ENCODE results near the gene SMOC1.
A peak's percentile ranks its signal among the peaks of the same experiment; 100 is the strongest.

Gene SMOC1

DNA sequence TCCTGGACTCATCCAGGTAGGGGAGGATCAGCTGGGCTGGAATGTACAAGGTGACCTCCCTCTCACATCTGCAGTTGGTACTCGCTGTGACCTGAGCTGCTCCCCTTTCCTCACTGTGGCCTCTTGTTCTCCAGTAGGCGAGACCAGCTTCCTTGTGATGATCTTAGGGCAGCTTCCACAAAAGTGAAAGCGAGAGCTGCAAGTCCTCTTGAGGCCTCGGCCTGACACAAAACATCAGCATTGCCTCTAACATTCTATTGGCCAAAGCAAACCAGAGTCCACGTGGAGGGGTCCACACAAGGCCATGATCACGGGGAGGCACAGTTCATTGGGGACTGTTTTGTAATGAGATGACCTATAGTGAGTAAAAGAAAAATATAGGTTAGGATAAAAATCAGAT is 127.5 kb downstream of the SMOC1 start:
- peak; percentile 79 for FAIRE-seq

DNA sequence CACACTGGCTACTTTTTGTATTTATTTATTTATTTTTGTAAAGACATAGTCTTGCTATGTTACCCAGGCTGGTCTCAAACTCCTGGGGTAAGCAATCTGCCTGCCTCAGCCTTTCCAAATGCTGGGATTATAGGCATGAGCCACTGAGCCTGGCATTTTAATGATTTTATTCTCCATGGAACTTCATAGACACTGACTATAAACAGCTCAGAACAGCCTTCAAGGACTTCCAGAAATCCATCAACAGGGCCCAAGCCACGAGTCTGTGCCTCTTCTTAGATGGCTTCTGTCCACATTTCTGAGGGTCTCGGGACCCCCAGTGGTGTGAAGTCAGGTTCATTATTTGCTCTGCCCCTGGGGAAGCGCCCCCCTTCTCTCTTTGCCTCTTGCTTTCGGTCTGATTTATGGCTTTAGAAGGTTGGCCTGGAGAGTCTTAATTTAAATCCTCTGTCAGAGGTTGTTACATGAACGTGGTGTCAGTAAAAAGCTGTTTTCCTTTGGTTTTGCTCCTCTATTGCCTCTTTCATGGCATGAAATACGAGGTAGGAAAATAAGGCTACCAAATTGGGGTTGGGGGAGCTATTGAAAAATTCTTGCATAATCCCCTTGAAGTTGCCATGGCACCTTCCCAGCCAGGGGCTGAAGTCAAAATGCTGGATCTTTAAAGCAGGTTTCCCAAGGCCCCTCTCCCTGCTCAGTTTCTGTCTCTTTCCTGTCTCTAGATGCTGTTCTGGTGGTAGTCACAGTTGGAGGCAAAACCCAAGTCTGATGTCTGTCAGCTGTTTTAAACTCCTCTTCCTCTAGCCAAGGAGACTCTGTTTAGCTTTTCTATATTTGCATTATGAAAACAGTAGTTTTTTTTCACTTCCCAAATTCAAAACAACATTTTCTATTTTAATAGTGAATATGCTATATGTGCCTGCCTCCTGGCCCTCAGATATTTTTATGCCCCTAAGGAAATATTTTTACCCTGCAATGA is 129.4 kb downstream of the SMOC1 start:
- FAIRE-seq, result no peak

More for the DNA sequence above, 127.5 kb downstream of the SMOC1 start:
- no peak for DNase-seq (ENCODE audit: low spot score)

DNA sequence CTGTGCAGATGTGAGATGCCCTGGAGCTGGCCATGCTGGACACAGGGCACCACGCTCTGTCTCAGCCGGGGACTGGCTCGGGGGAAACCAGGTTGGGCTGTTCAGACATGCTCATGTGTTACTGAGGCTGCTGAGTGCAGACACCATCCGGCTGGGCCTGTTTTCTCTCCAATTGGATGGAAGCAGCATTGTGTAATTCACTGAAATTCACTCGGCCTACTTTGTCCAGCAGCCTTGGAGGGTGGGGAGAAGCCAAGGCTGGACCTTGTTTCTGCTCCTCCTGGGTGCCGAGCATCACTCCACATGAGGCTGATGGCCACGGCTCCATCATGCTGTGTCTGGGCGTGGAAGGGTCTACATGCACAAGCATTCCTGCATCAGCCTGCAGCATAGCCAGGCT is 130.7 kb downstream of the SMOC1 start:
- FAIRE-seq (peak; percentile 53), DNase-seq (ENCODE audit: low spot score) (no peak)

More for the DNA sequence above, 129.4 kb downstream of the SMOC1 start:
- no peak for DNase-seq (ENCODE audit: low spot score)

DNA sequence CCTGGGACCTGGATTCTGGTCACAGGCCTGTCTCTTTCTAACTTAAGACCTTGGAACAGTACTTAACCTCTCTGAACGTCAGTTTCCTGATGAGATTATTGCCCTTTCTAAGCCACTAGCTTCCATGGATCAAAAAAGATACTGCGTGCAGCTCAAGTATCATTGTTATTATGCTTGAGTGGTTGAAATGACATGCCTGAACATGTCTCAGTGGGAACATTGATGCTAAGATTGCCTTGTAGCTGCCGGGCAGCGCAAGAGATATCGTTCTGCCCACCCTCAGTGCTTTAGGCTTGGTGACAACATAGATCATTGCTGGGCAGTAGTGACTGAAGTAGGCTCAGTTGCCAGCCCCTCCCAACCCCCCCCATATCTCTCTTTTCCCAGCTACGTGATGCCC is 131.9 kb downstream of the SMOC1 start:
- FAIRE-seq (no peak), DNase-seq (ENCODE audit: low spot score) (no peak)

DNA sequence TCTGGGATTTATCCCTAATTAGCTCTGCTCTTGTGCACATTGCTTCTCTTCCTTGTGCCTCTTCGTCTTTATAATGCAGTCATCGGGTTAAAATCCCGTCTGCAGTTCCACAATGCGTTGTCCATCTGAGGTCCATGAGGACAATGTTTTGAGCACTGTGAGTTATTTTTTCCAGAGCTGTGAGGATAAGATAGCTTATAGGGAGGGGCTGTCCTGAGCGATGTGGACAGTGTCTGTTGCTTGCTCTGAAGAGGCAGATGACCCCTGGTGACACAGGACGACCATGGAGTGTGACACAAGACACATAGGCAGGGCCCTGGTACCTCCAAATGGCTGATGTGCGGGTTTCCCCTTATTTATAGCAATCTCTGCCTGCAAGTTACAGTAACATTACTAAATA is 132.5 kb downstream of the SMOC1 start:
- no peak for DNase-seq (ENCODE audit: low spot score)
- FAIRE-seq, result peak; percentile 65

DNA sequence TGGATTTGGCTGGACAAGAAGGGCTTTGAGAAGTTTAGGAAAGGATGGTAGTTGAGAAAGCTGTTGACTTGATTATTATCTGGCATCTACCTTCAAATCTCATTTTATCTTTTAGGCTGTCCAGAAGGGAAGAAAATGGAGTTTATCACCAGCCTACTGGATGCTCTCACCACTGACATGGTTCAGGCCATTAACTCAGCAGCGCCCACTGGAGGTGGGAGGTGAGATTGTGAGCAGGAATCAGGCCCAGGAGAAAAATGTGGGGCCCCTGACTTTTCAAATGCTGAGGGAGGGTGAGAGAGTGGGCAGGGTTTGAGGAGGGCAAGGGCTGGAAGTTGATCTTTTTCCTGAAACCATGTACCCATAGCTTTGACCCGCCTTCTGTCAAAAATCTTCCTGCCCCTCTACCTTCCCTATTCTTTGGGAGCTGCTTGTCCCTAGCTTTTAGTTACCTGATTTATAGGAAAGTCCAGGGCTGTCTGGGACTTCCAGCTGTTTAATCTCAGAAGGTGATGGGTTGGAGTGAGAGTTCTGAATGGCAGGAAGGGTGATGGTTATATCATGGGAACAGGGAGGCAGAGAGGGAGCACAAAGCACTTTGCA is 134.2 kb downstream of the SMOC1 start:
- DNase-seq (ENCODE audit: low spot score), result peak; percentile 54
- peak; percentile 93 for FAIRE-seq

DNA sequence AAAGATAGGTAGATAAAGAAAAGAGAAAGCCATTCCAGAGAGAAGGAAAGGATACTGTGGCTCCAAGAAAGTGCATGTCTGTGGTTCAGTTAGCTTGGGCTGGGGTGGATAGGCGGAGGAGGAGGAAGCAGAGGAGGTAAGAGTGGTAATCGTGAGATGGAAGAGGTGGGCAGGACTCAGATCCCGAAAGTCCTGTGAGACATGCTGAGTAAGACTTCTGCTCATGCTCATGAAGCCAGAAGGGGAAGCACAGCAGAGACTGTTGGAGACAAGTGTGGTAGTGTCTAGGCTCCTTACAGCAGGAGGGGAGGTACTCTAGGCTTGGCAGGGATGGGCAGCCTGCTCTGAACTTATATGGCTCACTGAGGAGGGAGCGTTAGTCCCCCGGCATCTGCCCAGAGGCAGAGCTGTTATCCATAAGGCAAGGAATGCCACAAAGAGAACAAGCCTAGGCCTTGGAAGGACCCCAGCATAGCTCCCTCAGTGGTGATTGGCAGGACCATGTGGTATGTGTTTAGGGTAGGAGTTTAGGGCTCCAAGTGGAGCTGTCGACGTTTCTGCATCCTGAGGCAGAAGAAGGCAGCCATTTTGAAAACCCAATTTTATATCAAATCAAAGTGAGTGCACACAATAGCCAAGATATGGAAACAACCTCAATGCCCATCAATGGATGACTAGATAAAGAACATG is 135.3 kb downstream of the SMOC1 start:
- DNase-seq (ENCODE audit: low spot score), result no peak
- FAIRE-seq, result peak; percentile 91

DNA sequence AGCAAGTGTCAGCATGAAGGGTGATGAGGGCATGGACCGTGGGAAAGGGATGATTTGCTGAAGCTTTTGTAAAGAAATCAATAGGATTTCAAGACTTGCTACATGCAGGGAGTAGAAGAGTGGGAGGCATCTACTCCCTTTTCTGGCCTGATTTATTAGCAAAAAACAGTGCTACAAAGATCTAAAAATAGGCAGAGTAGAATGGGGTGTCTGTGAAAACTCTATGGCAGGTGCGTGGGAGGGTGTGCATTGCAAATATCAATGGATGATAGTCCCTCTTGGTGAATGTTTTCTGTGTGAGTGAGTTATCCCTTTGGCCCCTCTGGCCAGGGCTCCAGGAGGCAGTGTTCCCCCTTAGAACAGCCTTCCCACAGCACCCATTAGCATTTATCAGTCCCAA is 139.0 kb downstream of the SMOC1 start:
- peak; percentile 74 for FAIRE-seq
- no peak for DNase-seq (ENCODE audit: low spot score)

DNA sequence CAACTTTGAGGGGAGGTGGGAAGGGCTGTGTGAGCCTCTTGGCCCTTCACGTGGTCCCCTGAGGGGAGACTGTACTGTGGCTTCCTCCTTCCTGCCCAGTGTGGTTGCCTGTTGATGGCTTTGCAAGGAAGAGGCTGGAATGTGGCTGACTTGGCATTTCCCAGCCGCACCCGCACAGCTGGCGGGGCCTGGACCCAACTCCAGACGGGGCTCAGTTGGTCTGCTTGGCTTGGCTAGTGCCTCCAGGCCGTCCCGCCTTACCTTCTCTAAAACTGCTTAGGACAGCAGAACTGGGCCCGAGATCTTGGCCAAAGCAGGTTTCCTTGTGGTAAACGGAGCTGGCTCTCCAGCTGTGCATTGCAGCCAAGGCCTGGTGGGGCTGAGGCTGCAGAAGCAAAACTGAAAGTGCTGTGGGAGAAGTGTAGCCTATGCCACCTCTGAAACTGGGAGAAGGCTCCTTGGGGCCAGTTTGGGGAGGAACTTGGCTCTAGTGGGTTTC is 139.5 kb downstream of the SMOC1 start:
- DNase-seq (ENCODE audit: low spot score) (no peak), FAIRE-seq (no peak)

DNA sequence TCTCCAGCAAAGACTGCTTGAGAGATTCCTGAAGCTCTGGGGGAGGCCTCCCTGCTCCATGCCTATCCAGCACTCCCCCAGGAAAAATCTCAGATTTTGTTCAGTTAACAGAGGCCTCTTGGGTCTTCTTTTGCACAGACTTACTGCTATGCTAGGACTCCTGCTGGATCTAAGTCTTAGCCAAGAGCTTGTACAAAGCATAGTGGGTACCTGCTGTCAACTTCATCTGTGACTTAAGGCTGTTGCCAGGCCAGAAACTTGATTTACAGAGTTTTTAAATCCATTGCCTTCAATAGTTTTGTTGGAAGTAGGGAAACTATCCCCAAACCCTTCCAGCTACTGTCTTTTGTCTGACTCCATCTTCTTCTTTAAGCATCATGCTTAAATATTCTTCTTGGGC is 140.5 kb downstream of the SMOC1 start:
- FAIRE-seq, result no peak

DNA sequence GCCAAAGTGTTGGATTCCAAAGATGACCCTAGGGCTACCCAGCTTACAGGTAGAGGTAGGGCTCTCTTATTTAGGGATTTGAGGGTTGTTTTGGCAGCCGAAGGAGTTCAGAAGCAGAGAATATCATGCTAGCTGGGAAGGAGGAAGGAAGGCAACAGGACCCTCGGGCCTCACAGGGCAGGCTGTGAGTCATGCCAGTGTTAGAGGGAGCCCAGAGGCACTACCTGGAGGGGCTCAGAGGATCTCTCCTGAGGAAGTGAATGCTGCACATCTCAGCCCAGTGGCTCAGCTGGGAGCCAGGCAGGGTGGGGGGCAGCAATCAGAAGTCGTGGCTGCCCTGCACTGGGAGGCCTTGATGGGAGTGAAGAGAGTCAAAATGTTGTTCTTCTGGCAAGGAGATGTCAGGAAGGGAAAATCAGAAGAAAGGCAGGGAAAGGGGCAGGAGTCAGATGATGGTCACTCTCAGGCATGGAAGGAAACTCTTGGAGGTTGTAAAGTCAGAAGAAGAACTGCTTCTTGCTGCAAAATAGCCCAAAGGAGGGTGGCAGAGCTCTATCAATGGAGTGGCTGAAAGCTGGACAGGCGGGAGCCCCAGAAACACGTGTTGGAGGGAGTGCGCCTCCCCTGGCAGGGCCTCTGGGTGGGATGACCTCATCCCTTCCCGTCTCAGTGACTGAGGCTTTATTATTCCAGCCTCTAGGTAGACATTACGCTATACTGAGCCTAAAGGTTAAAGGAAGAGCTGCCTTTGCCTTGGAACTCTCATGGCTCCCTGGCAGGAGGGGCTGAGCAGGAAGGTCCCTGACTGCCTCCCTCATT is 141.3 kb downstream of the SMOC1 start:
- FAIRE-seq, result peak; percentile 87
- DNase-seq (ENCODE audit: low spot score), result no peak

More for the DNA sequence above, 140.5 kb downstream of the SMOC1 start:
- DNase-seq (ENCODE audit: low spot score), result no peak

DNA sequence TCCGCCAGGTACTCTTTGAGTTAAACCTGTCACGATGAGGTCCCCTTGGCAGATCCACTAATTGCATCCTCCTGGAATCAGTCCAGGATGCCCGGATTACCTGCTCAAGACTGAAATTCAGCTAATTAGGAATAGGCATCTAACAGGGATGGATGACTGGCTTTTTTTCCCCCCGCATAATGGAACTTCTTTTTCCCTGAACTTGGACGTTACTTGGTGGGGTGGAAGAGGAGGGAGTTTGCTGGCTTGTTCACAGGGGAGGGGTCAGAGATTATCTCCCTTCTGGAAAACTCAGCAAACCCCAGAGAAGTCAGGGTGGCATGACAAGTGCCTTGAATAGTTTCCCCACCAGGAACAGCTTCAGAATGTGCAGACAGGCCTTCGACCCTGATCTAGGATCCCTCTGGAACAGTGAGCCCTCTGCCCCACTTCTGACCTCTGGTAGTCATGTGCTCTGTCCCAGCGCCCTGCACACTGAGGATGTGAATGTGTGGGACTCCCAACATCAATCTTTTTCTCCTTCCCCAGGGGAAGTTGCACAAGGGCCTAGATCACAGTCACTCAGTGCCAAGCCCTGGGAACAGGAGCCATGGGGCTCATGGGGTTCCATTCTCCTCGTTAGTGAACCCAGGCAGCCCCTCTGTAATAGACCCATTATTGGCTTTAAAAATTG is 142.5 kb downstream of the SMOC1 start:
- no peak for DNase-seq (ENCODE audit: low spot score)
- FAIRE-seq, result peak; percentile 66

DNA sequence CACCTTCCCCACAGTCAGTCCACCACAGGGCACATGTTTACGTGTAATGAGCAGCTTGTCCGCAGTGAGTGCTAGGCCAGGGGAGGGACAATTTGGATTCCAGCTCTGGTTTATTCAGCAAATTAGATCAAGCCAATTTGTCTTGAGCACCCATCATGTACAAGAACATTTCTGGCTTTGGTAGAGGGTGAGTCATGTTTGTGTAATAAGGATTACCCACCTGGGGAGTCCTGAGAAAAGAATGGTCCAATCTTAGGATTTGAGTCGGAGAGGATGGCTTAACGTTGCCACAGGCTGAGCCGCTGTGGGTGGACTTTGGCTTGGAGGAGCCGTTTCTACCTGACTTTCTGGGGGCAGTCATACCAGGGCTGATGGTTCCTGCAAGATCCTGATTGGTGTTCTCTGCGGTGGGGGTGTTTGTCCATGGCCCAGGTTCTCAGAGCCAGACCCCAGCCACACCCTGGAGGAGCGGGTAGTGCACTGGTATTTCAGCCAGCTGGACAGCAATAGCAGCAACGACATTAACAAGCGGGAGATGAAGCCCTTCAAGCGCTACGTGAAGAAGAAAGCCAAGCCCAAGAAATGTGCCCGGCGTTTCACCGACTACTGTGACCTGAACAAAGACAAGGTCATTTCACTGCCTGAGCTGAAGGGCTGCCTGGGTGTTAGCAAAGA is 143.7 kb downstream of the SMOC1 start:
- FAIRE-seq (peak; percentile 93), DNase-seq (ENCODE audit: low spot score) (no peak)

DNA sequence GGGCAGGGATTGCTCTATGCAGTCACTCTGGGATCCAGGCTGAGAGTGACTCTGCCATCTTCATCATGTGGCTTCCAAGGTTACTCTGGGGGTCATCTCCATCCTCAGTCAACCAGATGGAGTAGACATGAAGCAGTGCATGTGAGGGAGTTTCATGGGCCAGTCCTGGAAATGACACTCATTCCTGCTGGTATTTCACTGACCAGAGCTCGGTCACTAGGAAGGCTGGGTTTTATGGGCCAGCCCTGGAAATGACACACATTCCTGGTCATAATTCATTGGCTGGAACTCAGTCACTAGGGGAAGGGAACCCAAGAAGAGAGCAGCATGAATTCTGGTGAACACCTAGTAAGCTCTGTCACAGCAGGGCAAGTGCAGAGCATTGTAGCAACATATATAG is 144.7 kb downstream of the SMOC1 start:
- DNase-seq (ENCODE audit: low spot score) (no peak), FAIRE-seq (no peak)

DNA sequence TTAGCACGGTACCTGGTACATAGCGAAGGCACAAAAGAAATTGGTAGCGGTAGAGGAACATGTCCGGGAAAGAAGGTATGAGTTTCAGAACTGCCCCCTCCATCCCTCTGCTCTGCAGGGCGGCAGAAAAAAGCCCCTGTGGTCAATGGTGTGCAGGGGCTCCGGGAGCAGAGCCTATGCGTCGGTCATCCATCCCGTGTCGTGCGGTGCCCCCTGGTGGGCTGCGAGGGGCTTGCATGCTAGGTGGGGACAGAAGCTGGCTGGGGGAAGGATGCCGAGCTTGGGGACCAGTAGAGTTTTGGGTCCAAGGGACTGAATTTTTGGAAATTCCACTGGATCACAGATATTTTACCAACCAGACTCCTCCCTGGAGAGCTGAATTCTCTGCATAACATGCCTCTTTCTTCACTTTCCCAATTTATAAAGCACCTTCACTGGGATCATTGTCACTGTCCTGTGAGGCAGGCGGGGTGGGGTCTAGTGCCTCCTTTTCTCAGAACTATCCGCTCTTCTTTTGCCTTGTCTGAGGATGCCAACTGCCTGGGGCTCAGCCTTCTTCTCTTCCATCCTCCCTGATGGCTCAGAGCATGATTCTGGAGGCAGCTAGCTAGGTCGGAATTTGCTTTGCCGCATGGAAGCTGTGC is 148.7 kb downstream of the SMOC1 start:
- FAIRE-seq (peak; percentile 99), DNase-seq (ENCODE audit: low spot score) (peak; percentile 93)

DNA sequence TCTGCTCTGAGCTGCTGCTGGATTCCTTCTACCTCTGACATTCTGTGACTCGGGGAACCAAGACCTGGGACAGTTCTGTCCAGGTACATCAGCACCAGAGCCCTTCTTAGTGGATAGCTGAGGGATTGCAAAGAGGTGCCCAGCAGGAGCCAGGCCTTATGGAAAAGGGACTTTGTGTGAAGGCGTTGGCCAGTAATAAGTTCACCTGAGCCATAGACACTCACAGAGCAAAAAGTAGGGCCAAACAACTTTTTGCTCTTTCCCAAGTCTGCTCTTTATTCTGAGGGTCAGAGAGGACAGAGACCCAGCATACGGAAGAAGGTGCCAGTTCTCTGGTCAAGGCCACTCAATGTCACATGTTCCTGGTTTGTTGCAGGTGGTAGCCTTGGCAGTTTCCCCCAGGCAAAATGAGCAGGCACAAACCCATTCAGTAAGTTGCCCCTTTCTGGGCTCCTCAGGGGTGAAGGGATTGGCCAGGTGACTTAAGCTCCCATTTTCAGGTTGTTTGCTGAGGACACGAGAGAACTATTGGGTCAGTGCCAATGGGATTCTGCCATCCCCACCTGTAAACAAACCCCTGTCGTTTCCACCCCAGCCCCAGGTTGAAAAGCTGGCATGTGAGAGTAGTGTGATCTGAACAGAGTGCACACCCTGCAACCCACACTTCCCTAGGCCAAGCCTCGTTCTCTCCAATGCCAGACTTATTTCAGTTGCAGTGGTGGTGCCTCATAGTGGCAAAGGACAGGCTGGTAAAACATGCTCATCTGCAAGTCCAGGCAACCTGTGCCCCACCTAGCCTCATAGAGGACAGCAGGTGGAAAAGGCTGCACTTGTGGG is 150.3 kb downstream of the SMOC1 start:
- FAIRE-seq (peak; percentile 93), DNase-seq (ENCODE audit: low spot score) (no peak)

DNA sequence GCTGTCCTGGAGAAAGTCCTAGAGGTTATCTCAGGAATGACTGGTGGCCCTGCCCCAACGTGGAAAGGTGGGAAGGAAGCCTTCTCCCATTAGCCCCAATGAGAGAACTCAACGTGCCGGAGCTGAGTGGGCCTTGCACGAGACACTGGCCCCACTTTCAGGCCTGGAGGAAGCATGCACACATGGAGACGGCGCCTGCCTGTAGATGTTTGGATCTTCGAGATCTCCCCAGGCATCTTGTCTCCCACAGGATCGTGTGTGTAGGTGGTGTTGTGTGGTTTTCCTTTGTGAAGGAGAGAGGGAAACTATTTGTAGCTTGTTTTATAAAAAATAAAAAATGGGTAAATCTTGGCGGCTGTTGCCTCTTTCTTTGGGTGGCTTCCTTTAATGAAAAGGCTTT is 152.8 kb downstream of the SMOC1 start:
- DNase-seq (ENCODE audit: low spot score), result no peak
- FAIRE-seq, result peak; percentile 32

DNA sequence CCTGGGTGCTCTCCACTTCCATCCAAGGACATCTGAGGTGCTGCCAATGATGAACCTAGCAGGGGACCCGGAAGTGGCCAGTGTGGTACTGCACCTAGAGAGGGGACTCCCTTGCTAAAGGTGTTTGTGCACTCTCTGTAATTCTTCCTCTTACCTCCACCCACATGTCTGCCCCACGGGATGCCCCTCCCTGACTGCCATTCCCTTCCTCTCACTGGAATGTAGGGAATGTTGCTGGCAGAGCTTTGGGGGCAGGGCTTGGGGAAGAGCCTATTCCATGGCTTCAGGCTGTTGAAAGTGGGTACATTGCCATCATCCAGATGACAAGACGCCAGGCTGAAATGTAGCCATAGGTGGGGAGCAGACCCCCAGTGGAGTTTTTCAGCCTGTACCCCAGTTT is 153.2 kb downstream of the SMOC1 start:
- FAIRE-seq (peak; percentile 95), DNase-seq (ENCODE audit: low spot score) (peak; percentile 93)

Data from urothelium cell line (cell line).